Cardiac fibroblast (primary cell): Measurements from ENCODE around the gene ST6GALNAC6.

Source experiments
- DNase-seq, 2 donors: peaks; one replicate each; pipeline versions ENCODE4 v3.0.0 to v3.0.0-alpha.2; 2010; ENCODE audit warnings: low read depth in 2 of 2
- H3K4me3 ChIP-seq, 2 donors: replicated peaks in 1 of 2; 1 replicate in 1 of 2; 2 replicates in 1 of 2; pipeline ENCODE4 v1.5.1; 2011; ENCODE audit warnings: low read depth in 2 of 2, low read length in 2 of 2, mild to moderate bottlenecking in 2 of 2, moderate library complexity in 1 of 2
- TF ChIP-seq, protein P1 (sequence below): IDR thresholded peaks from one replicate; pipeline ENCODE4 v1.5.1; 2011; ENCODE audit warnings: low read depth, mild to moderate bottlenecking, low read length, inconsistent platforms

ST6GALNAC6 gene

DNA sequence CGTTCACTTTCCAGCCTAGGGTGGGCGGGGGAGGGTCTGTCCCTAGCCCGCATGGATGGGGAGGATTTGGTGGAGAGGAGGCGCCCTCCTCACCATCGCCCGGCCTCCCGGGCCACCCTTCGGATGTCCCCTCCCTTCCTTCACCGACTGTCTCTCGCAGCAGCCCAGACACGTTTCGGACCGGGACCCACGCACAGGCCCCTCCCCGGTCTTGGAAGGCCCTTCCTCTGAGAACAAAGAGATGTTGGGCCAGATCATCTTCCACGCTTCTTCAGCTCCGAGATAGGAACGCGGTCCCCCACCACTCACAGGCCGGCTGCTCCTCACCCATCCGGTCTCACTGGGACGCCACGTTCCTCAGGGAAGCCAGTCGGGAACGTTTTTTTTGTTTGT is 38.9 kb upstream of the ST6GALNAC6 start:
- TF ChIP-seq, protein P1, sequence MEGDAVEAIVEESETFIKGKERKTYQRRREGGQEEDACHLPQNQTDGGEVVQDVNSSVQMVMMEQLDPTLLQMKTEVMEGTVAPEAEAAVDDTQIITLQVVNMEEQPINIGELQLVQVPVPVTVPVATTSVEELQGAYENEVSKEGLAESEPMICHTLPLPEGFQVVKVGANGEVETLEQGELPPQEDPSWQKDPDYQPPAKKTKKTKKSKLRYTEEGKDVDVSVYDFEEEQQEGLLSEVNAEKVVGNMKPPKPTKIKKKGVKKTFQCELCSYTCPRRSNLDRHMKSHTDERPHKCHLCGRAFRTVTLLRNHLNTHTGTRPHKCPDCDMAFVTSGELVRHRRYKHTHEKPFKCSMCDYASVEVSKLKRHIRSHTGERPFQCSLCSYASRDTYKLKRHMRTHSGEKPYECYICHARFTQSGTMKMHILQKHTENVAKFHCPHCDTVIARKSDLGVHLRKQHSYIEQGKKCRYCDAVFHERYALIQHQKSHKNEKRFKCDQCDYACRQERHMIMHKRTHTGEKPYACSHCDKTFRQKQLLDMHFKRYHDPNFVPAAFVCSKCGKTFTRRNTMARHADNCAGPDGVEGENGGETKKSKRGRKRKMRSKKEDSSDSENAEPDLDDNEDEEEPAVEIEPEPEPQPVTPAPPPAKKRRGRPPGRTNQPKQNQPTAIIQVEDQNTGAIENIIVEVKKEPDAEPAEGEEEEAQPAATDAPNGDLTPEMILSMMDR = no peak
- no peak for DNase-seq
- peak overlapping the region in 1 of 2 donors; percentile 91 for H3K4me3 ChIP-seq

DNA sequence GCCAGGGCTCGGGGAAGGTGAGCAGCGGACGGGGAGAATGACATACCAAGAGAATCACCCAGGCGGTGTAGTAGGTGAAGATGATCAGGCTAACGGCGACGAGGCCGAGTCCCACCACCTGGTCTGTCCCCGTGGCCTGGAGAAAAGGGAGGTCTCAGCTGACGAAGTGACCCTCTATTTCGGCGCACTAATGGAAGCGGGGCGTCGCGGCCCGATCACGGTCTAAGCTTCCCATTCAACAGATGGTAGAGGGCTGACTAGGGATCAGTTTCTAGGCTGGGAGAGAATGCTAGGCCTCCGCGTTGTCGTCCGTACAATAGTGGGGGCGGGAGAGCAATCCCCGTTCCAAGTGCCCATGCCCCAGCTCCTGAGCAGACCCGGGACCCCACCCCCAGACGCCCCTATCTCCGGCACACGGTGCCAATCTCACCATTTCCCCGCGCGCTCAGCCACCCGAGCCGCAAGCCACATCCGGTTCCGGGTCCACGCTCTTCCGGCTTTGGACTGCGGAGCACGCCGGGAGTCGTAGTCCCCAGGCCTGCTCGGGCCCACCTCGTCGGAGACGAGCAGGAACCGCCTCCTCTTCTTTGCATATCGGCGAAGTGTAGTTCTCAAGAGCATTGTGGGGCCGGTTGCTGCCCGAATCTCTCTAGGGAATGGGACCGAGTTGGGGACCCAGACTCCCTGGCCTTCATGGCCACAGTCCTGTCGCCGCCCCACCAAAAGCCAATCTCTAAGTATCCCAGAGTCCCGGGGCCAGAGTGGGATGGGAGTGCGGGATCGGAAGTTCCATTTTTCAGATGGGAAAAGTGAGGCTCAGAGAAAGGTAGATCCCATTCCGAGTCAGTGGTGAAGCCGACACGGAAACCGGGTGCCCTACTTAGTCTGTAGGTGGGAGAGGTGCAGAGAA is 38.2 kb upstream of the ST6GALNAC6 start, which contains the start of gene DPM2:
DPM2 (minus strand) TSS at position 467 of the 910 bp plus-strand sequence; CDS start at position 433, 34 bp downstream.
- H3K4me3 ChIP-seq = peak within 1 kb of the TSS; percentile 76 to 91
- DNase-seq = peak; percentile 83 to 88
- TF ChIP-seq, protein P1 = no peak

DNA sequence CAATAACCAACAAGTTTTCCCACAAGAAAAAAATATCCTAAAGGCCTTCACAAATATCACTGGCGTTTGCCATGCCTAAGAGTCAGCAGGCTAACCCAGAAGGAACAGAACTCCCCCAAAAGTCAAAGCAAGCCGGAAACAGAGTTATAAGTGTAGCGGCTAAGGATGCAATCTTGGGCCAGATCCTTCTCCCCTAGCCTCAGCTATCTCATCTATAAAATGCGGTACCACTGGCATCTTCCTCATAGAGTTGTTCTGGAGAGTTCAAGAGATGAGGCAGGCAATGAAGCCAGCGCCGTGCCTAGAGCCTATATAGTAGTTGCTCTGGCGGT is 37.6 kb upstream of the ST6GALNAC6 start:
- DNase-seq = no peak
- H3K4me3 ChIP-seq = peak overlapping the region; percentile 76 to 91
- TF ChIP-seq, protein P1 = no peak

DNA sequence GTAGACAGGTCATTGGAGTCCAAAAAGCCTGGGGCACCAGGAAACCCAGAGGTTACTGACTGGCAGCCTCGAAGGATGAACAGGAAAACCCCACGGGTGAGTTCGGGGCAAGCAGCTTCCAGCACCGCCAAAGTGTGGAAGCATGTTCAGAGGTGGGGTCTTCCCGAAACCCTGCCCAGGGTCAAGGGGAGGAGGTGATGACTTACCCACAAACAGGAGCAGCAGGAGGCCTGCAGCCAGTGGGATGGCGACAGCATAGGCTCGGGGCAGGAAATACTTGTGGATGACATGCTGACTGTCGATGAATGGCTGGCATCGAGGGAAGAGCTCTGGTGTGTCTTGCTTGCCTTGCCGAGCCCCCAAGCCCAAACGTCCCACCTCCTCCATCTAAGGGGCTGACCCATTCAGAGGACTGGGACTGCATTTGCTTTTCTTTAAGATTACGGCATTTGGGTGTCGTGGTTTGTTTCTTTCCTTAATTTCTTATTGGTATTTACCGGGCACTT is 37.0 kb upstream of the ST6GALNAC6 start:
- TF ChIP-seq, protein P1 = no peak
- DNase-seq = no peak
- H3K4me3 ChIP-seq = peak overlapping the region in 1 of 2 donors; percentile 91

DNA sequence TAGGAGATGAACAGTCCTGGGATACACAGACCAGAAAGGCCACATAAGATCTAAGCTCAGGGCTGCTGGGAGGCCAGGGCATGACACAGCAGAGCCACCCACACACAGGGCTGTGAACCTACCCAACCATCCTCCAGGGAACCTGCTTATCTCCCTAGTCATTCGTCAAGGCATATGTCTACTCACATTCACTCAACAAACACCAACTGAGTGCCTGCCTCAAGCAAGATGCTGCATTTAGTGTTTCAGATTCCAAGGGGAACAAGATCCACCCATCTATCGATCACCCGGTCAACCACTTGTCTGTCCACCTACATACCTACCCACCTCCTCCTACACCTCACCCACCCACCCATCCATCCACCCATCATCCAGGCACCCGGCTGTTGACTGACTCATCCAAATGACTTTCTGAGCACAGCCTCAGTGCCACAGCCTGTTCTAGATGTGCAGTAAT is 36.4 kb upstream of the ST6GALNAC6 start:
- peak in 1 of 2 donors; percentile 38 for DNase-seq
- TF ChIP-seq, protein P1 = no peak
- H3K4me3 ChIP-seq = peak overlapping the region in 1 of 2 donors; percentile 91

DNA sequence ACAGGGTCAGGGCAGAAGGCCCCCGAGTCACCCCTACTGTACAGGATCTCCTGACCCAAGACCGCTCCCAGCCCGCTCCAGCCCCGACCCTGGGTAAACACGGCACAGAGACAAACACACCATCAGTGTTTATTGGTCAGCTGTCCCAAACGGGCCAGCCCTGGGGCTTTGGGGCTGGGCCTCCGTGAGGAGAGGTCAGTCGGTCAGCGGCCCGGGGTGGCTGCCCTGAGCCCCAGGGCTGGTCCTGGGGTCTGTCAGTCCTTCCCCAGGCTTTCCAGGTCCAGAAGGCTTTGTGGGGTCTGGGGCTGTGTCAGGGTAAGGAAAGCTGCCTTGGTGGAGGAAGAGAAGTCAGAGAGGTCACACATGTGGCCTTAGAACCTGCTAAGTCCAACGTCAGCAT is 35.6 kb upstream of the ST6GALNAC6 start:
- TF ChIP-seq, protein P1 = no peak
- no peak for DNase-seq
- no peak overlapping the region for H3K4me3 ChIP-seq
